PFSK-1 (cell line): ENCODE results near the gene MEGF11.

ENCODE experiments used
- TAF1 ChIP-seq: IDR thresholded peaks from 2 replicates; pipeline ENCODE4 v1.6.1; 2012; ENCODE audit warnings: low read length, control low read depth, borderline replicate concordance; ENCODE audit not compliant: insufficient read depth
- TF ChIP-seq, protein P1 (sequence below), 2 experiments: IDR thresholded peaks; 2 replicates each; pipeline versions ENCODE4 v1.6.1 to v1.8.0; 2011 to 2012; ENCODE audit warnings: low read depth in 2 of 2, low read length in 2 of 2, control low read depth in 1 of 2, inconsistent platforms in 1 of 2, mild to moderate bottlenecking in 1 of 2, moderate library complexity in 1 of 2; ENCODE audit not compliant: insufficient read depth in 1 of 2

DNA sequence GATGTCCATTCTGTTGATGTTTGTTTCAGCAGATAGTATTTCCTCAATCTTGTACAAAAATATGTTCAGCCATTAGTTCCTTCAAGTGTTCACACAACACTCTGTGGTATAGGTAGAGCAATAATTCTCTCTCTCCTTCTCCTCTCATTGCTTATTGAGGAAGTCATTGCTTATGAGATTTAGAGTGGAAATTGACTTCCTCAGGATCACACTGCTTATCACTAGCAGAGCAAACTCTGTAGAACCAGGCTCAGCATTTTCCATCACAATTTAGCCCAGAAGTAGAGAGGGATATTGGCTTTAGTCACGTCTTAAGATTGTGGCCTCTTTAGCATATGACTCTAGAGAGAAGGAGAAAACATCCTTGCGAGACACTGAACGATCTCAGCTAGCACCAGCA, 353.1 kb downstream of the MEGF11 start:
- TF ChIP-seq, protein P1, sequence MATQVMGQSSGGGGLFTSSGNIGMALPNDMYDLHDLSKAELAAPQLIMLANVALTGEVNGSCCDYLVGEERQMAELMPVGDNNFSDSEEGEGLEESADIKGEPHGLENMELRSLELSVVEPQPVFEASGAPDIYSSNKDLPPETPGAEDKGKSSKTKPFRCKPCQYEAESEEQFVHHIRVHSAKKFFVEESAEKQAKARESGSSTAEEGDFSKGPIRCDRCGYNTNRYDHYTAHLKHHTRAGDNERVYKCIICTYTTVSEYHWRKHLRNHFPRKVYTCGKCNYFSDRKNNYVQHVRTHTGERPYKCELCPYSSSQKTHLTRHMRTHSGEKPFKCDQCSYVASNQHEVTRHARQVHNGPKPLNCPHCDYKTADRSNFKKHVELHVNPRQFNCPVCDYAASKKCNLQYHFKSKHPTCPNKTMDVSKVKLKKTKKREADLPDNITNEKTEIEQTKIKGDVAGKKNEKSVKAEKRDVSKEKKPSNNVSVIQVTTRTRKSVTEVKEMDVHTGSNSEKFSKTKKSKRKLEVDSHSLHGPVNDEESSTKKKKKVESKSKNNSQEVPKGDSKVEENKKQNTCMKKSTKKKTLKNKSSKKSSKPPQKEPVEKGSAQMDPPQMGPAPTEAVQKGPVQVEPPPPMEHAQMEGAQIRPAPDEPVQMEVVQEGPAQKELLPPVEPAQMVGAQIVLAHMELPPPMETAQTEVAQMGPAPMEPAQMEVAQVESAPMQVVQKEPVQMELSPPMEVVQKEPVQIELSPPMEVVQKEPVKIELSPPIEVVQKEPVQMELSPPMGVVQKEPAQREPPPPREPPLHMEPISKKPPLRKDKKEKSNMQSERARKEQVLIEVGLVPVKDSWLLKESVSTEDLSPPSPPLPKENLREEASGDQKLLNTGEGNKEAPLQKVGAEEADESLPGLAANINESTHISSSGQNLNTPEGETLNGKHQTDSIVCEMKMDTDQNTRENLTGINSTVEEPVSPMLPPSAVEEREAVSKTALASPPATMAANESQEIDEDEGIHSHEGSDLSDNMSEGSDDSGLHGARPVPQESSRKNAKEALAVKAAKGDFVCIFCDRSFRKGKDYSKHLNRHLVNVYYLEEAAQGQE (IDR thresholded peaks at IDR 0.05; ENCODE audit: insufficient read depth in 1 of 2, low read depth in 2 of 2, low read length in 2 of 2) = no peak
- no peak for TF ChIP-seq TAF1
